ENCODE data around the gene TENM4. TPM values are rescaled to one million over a fixed set of nuclear protein-coding genes. Genes with fewer than 3 reads are reported as not detected.

Gene TENM4
- polyA plus RNA-seq, 3 donors = 23.2 to 32.9 (median 23.7) TPM

- DNase-seq (ENCODE audit: extremely low read depth in 1 of 11, low read depth in 9 of 11, low spot score in 4 of 11) = peak in 4 of 11 donors; percentile 18 to 51 (median 34)
Measured at GRCh38 chr11:79461144-79461543, 20.3 kb upstream of the TENM4 start.

GRCh38 chr11:79458709-79459108 lies 17.9 kb upstream of the TENM4 start:
- no peak for DNase-seq (ENCODE audit: extremely low read depth in 1 of 11, low read depth in 9 of 11, low spot score in 4 of 11)

GRCh38 chr11:79456501-79456900 lies 15.7 kb upstream of the TENM4 start:
- peak in 1 of 11 donors; percentile 5 for DNase-seq (ENCODE audit: extremely low read depth in 1 of 11, low read depth in 9 of 11, low spot score in 4 of 11)

GRCh38 chr11:79453617-79454016 lies 12.8 kb upstream of the TENM4 start:
- DNase-seq (ENCODE audit: extremely low read depth in 1 of 11, low read depth in 9 of 11, low spot score in 4 of 11) = no peak

GRCh38 chr11:79449040-79449439 lies 8.2 kb upstream of the TENM4 start:
- DNase-seq (ENCODE audit: extremely low read depth in 1 of 11, low read depth in 9 of 11, low spot score in 4 of 11) = no peak

- no peak for DNase-seq (ENCODE audit: extremely low read depth in 1 of 11, low read depth in 9 of 11, low spot score in 4 of 11)
Measured at GRCh38 chr11:79447038-79447786, 6.4 kb upstream of the TENM4 start.

GRCh38 chr11:79444923-79445322 lies 4.1 kb upstream of the TENM4 start:
- DNase-seq (ENCODE audit: extremely low read depth in 1 of 11, low read depth in 9 of 11, low spot score in 4 of 11) = no peak

- DNase-seq (ENCODE audit: extremely low read depth in 1 of 11, low read depth in 9 of 11, low spot score in 4 of 11) = peak in 7 of 11 donors; percentile 9 to 33 (median 24)
Measured at GRCh38 chr11:79441461-79441875, 638 bp upstream of the TENM4 start.

- peak in 8 of 11 donors; percentile 20 to 58 (median 35) for DNase-seq (ENCODE audit: extremely low read depth in 1 of 11, low read depth in 9 of 11, low spot score in 4 of 11)
Measured at GRCh38 chr11:79439886-79440570, 802 bp downstream of the TENM4 start.

- DNase-seq (ENCODE audit: extremely low read depth in 1 of 11, low read depth in 9 of 11, low spot score in 4 of 11) = peak in 8 of 11 donors; percentile 8 to 51 (median 42)
Measured at GRCh38 chr11:79439410-79439885, 1.4 kb downstream of the TENM4 start.

- peak in 8 of 11 donors; percentile 7 to 21 (median 15) for DNase-seq (ENCODE audit: extremely low read depth in 1 of 11, low read depth in 9 of 11, low spot score in 4 of 11)
Measured at GRCh38 chr11:79438631-79439409, 2.0 kb downstream of the TENM4 start.

- peak in 5 of 11 donors; percentile 22 to 45 (median 24) for DNase-seq (ENCODE audit: extremely low read depth in 1 of 11, low read depth in 9 of 11, low spot score in 4 of 11)
Measured at GRCh38 chr11:79437981-79438630, 2.7 kb downstream of the TENM4 start.

- DNase-seq (ENCODE audit: extremely low read depth in 1 of 11, low read depth in 9 of 11, low spot score in 4 of 11) = peak in 8 of 11 donors; percentile 66 to 74 (median 67)
Measured at GRCh38 chr11:79437278-79437980, 3.4 kb downstream of the TENM4 start.

GRCh38 chr11:79436919-79437277 lies 3.9 kb downstream of the TENM4 start:
- DNase-seq (ENCODE audit: extremely low read depth in 1 of 11, low read depth in 9 of 11, low spot score in 4 of 11) = no peak

- no peak for DNase-seq (ENCODE audit: extremely low read depth in 1 of 11, low read depth in 9 of 11, low spot score in 4 of 11)
Measured at GRCh38 chr11:79434283-79434682, 6.5 kb downstream of the TENM4 start.

GRCh38 chr11:79432138-79432537 lies 8.7 kb downstream of the TENM4 start:
- DNase-seq (ENCODE audit: extremely low read depth in 1 of 11, low read depth in 9 of 11, low spot score in 4 of 11) = no peak

- no peak for DNase-seq (ENCODE audit: extremely low read depth in 1 of 11, low read depth in 9 of 11, low spot score in 4 of 11)
Measured at GRCh38 chr11:79431535-79431934, 9.3 kb downstream of the TENM4 start.

GRCh38 chr11:79430280-79430679 lies 10.6 kb downstream of the TENM4 start:
- no peak for DNase-seq (ENCODE audit: extremely low read depth in 1 of 11, low read depth in 9 of 11, low spot score in 4 of 11)
